Testis (tissue), 2 donors: ENCODE results near the gene SCUBE3.

Experiments used
- POLR2A ChIP-seq: fragments of 450-650 bp; IDR thresholded peaks from one replicate; pipeline ENCODE4 v1.6.1; 2017; ENCODE audit warnings: antibody characterized with exemption, mild to moderate bottlenecking, moderate library complexity
- TF ChIP-seq, protein P1 (sequence below), 3 experiments: fragments of 450-650 bp in 2 of 3; fragments of 200-600 bp in 1 of 3; sonication (generic) in 1 of 3; IDR thresholded peaks; one replicate each; pipeline ENCODE4 v1.5.1; 2016 to 2019; ENCODE audit warnings: antibody characterized with exemption in 3 of 3, mild to moderate bottlenecking in 2 of 3, moderate library complexity in 1 of 3

DNA sequence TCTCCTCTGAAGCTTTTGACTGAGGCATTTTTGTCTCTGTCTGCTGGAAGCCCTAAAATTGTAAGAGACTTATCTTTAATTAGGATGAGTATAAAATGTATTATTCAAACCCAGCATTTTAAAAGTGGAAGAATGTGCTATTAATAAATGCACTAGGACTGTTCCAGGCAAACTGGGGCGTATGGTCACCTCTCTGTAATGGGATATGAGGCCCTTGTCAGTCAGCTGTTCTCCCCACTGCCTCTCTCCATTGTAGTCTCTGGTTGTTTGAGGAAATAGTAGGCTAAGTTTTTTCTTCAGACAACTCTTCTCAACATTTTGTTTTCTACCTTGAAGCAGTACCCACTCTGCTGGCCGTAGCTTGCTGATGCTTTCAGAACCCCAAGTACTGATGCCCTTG lies 69.6 kb downstream of the SCUBE3 start:
- TF ChIP-seq, protein P1, sequence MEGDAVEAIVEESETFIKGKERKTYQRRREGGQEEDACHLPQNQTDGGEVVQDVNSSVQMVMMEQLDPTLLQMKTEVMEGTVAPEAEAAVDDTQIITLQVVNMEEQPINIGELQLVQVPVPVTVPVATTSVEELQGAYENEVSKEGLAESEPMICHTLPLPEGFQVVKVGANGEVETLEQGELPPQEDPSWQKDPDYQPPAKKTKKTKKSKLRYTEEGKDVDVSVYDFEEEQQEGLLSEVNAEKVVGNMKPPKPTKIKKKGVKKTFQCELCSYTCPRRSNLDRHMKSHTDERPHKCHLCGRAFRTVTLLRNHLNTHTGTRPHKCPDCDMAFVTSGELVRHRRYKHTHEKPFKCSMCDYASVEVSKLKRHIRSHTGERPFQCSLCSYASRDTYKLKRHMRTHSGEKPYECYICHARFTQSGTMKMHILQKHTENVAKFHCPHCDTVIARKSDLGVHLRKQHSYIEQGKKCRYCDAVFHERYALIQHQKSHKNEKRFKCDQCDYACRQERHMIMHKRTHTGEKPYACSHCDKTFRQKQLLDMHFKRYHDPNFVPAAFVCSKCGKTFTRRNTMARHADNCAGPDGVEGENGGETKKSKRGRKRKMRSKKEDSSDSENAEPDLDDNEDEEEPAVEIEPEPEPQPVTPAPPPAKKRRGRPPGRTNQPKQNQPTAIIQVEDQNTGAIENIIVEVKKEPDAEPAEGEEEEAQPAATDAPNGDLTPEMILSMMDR (IDR thresholded peaks at IDR 0.05): no peak
- no peak for TF ChIP-seq POLR2A
